Fibroblast of lung (primary cell): Measurements from ENCODE around the gene FBF1.

Source experiments
- EZH2 ChIP-seq: IDR thresholded peaks from 2 replicates; pipeline ENCODE4 v1.5.1; 2012; ENCODE audit warnings: low read length, control low read depth, mild to moderate bottlenecking; ENCODE audit errors: missing control alignments
- TF ChIP-seq, protein P1 (sequence below), 2 donors: IDR thresholded peaks in 1 of 2; conservative IDR thresholded peaks in 1 of 2; 1 replicate in 1 of 2; 2 replicates in 1 of 2; pipeline ENCODE4 v1.5.1; 2011 to 2012; ENCODE audit warnings: low read length in 2 of 2, control low read depth in 1 of 2, inconsistent platforms in 1 of 2, low read depth in 1 of 2, mild to moderate bottlenecking in 1 of 2

DNA sequence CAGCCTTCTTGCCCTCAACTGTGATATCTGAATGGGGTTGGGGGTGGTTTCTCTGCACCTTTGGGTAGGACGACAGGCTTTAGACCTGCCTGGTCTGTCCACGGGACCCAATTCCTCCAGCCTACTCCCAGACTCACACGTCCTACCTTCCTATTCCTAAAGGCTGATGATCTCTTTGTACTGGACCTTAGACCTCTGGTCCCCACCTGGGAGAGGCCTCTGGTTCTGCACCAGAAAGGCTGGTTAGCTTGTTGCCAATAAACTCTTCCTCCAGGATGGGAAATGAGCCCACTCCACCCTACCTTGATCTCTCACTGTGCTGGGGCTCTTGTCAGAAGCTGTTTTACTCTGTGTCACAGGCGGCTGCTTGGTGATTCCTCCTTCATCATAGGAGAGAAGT lies 14.4 kb downstream of the FBF1 start:
- TF ChIP-seq, protein P1, sequence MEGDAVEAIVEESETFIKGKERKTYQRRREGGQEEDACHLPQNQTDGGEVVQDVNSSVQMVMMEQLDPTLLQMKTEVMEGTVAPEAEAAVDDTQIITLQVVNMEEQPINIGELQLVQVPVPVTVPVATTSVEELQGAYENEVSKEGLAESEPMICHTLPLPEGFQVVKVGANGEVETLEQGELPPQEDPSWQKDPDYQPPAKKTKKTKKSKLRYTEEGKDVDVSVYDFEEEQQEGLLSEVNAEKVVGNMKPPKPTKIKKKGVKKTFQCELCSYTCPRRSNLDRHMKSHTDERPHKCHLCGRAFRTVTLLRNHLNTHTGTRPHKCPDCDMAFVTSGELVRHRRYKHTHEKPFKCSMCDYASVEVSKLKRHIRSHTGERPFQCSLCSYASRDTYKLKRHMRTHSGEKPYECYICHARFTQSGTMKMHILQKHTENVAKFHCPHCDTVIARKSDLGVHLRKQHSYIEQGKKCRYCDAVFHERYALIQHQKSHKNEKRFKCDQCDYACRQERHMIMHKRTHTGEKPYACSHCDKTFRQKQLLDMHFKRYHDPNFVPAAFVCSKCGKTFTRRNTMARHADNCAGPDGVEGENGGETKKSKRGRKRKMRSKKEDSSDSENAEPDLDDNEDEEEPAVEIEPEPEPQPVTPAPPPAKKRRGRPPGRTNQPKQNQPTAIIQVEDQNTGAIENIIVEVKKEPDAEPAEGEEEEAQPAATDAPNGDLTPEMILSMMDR (conservative IDR thresholded peaks at IDR 0.05 in 1 of 2, IDR thresholded peaks at IDR 0.05 in 1 of 2; ENCODE audit: low read depth in 1 of 2, low read length in 2 of 2): no peak
- TF ChIP-seq EZH2: no peak
